ENCODE results near the gene DPP6.

The DPP6 gene

DNA sequence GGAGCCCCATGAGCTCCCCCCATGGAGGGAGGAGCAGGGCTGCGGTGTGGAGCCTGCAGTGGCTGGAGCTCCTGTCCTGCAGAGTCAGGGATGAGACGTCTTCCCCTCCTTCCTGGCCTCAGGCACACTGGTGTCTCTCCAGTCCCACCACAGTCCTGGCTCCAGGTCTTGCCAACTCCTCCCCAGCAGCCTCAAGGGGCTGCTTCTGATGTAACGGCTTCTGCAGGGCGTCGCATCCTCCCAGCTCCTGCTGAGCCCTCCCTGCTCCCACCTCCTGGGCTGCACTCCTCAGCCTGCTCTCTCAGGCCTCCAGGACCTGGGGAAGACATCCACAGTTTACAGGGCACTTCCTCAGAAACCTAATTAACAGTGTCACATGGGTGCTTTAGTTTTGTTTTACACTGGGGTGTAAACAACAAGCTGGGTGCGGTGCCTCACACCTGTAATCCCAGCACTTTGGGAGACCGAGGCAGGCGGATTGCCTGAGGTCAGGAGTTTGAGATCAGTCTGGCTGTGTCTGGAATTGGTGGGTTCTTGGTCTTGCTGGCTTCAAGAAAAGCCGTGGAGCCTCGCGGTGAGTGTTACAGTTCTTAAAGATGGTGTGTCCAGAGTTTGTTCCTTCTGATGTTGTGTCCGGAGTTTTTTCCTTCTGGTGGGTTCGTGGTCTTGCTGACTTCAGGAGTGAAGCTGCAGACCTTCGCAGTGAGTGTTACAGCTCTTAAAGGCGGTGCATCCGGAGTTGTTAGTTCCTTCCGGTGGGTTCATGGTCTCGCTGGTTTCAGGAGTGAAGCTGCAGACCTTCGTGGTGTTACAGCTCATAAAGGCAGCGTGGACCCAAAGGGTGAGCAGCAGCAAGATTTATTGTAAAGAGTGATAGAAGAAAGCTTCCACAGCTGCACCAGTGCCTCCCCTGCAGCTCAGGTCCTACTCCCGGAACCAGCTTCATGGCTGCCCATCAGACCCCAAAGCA lies 855.7 kb downstream of the DPP6 start:
- TF ChIP-seq, protein P1, sequence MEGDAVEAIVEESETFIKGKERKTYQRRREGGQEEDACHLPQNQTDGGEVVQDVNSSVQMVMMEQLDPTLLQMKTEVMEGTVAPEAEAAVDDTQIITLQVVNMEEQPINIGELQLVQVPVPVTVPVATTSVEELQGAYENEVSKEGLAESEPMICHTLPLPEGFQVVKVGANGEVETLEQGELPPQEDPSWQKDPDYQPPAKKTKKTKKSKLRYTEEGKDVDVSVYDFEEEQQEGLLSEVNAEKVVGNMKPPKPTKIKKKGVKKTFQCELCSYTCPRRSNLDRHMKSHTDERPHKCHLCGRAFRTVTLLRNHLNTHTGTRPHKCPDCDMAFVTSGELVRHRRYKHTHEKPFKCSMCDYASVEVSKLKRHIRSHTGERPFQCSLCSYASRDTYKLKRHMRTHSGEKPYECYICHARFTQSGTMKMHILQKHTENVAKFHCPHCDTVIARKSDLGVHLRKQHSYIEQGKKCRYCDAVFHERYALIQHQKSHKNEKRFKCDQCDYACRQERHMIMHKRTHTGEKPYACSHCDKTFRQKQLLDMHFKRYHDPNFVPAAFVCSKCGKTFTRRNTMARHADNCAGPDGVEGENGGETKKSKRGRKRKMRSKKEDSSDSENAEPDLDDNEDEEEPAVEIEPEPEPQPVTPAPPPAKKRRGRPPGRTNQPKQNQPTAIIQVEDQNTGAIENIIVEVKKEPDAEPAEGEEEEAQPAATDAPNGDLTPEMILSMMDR (IDR thresholded peaks at IDR 0.05; ENCODE audit: control extremely low read depth, extremely low read depth, low read depth, missing control alignments), result no peak
- CTCF ChIA-PET, result interaction anchor here (0.6 to 1.5 kb wide), 2 partner anchors 9 to 20 kb away, joined by 3 to 5 read pairs; no protein-coding TSS in a partner anchor
- no peak for DNase-seq (ENCODE audit: extremely low spot score)
- POLR2A ChIA-PET, result no interaction called here

GRCh38 chr7:154909241-154910105 lies 857.3 kb downstream of the DPP6 start:
- ChIA-PET CTCF (interaction anchor here (2.1 kb wide), 1 partner anchor 18 kb away, joined by 9 read pairs; no protein-coding TSS in a partner anchor), POLR2A (no interaction called here)
- no peak for DNase-seq (ENCODE audit: extremely low spot score)
- TF ChIP-seq, protein P1 (IDR thresholded peaks at IDR 0.05; ENCODE audit: control extremely low read depth, extremely low read depth, low read depth, missing control alignments), result no peak

- TF ChIP-seq, protein P1 (IDR thresholded peaks at IDR 0.05; ENCODE audit: control extremely low read depth, extremely low read depth, low read depth, missing control alignments), result no peak
- ChIA-PET CTCF (interaction anchor here (1.9 to 2.1 kb wide), 2 partner anchors 17 to 42 kb away, joined by 5 to 9 read pairs; no protein-coding TSS in a partner anchor), POLR2A (no interaction called here)
- no peak for DNase-seq (ENCODE audit: extremely low spot score)
These were observed 857.9 kb downstream of the DPP6 start for GRCh38 chr7:154910125-154910524.

DNA sequence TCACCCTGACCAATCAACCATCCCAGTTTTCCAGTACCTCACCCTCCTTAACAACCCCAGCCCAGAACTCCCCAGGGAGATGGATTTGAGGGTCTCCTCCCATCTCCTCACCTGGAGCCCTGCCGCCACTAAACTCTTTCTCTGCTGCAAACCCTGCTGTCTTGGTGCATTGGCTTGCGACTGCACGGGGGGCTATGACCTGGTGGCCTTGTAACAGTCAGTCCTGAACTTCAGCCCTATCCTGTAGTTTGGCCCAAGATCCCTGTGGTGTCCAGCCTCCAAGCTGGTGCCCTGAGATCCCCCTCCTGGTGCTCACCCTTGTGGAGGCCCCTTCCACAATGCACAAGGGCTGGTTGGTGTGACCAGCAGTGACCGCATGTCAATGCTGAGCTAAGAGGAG lies 858.8 kb downstream of the DPP6 start:
- TF ChIP-seq, protein P1 (IDR thresholded peaks at IDR 0.05; ENCODE audit: control extremely low read depth, extremely low read depth, low read depth, missing control alignments), result no peak

DNA sequence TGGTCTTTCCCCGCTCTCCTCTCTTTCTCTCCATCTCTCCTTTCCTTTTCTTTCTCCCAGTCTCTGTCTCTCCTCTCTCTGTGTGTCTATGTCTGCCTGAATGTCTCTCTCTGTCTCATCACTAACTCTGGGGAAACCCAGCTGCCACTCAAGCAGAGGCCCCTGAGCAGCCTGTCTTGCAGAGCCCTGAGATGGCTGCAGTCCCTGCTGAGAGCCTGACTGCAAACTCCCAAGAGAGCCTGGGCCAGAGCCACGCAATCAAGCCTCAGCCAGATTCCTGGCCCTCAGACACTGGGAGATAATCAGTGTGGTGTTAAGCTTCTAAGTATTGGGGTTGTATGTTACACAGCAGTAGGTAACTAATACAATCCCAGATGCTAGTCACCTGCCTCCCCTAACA lies 859.2 kb downstream of the DPP6 start:
- DNase-seq (ENCODE audit: extremely low spot score), result no peak
- POLR2A ChIA-PET, result no interaction called here
- TF ChIP-seq, protein P1 (IDR thresholded peaks at IDR 0.05; ENCODE audit: control extremely low read depth, extremely low read depth, low read depth, missing control alignments), result no peak
- CTCF ChIA-PET, result interaction anchor here (0.8 to 4.7 kb wide), 7 partner anchors 8 to 813 kb away, joined by 3 to 26 read pairs (median 5); no protein-coding TSS in a partner anchor

More for the DNA sequence above, 858.8 kb downstream of the DPP6 start:
- DNase-seq (ENCODE audit: extremely low spot score), result no peak
- CTCF ChIA-PET, result interaction anchor here (0.8 to 4.7 kb wide), 6 partner anchors 12 to 814 kb away, joined by 3 to 26 read pairs (median 6); no protein-coding TSS in a partner anchor
- POLR2A ChIA-PET, result no interaction called here

All from GM10248 (cell line).